Trophoblast cell (in vitro differentiated cells and primary cell): Measurements from ENCODE around the gene GP1BA.

ENCODE experiments used
- DNase-seq, 2 donors: peaks; one replicate each; pipeline ENCODE4 v3.0.0-alpha.2; 2016
- H2AFZ ChIP-seq: 2 replicates; pipeline ENCODE4 v1.6.1; 2013; ENCODE audit warnings: low read length, moderate library complexity, mild to moderate bottlenecking; ENCODE audit not compliant: insufficient read depth, poor library complexity
- H2AK5ac ChIP-seq: 2 replicates; pipeline ENCODE4 v1.6.1; 2013; ENCODE audit warnings: mild to moderate bottlenecking, low read length
- H2BK120ac ChIP-seq: 2 replicates; pipeline ENCODE4 v1.6.1; 2013; ENCODE audit warnings: low read length, mild to moderate bottlenecking, moderate library complexity; ENCODE audit not compliant: insufficient read depth, poor library complexity
- H2BK12ac ChIP-seq: 2 replicates; pipeline ENCODE4 v1.6.1; 2013; ENCODE audit warnings: mild to moderate bottlenecking, low read length, moderate library complexity
- H2BK5ac ChIP-seq: 2 replicates; pipeline ENCODE4 v1.6.1; 2013; ENCODE audit warnings: low read length, low read depth, moderate library complexity, mild to moderate bottlenecking; ENCODE audit not compliant: poor library complexity
- H3K14ac ChIP-seq: 2 replicates; pipeline ENCODE4 v1.6.1; 2013; ENCODE audit warnings: mild to moderate bottlenecking, low read length
- H3K18ac ChIP-seq: 2 replicates; pipeline ENCODE4 v1.6.1; 2013; ENCODE audit warnings: mild to moderate bottlenecking, low read length
- H3K23ac ChIP-seq: 2 replicates; pipeline ENCODE4 v1.6.1; 2013; ENCODE audit warnings: low read length
- H3K27ac ChIP-seq: 2 replicates; pipeline ENCODE4 v1.5.1; 2013; ENCODE audit warnings: low read depth, mild to moderate bottlenecking, inconsistent platforms, low read length, moderate library complexity
- H3K27me3 ChIP-seq: 2 replicates; pipeline ENCODE4 v1.6.1; 2013; ENCODE audit warnings: inconsistent platforms, mild to moderate bottlenecking, low read length, moderate library complexity; ENCODE audit not compliant: insufficient read depth
- H3K36me3 ChIP-seq, 2 experiments: 1 replicate in 1 of 2; 2 replicates in 1 of 2; pipeline ENCODE4 v1.6.1; 2013; ENCODE audit warnings: low read length in 2 of 2, mild to moderate bottlenecking in 2 of 2, moderate library complexity in 1 of 2; ENCODE audit not compliant: insufficient read depth in 2 of 2, control insufficient read depth in 1 of 2
- H3K4ac ChIP-seq: 2 replicates; pipeline ENCODE4 v1.6.1; 2013; ENCODE audit warnings: low read depth, mild to moderate bottlenecking, low read length, moderate library complexity
- H3K4me1 ChIP-seq, 2 experiments: 1 replicate in 1 of 2; 2 replicates in 1 of 2; pipeline ENCODE4 v1.6.1; 2013; ENCODE audit warnings: low read length in 2 of 2, mild to moderate bottlenecking in 2 of 2, moderate library complexity in 1 of 2; ENCODE audit not compliant: insufficient read depth in 2 of 2, control insufficient read depth in 1 of 2
- H3K4me2 ChIP-seq: 2 replicates; pipeline ENCODE4 v1.6.1; 2013; ENCODE audit warnings: inconsistent platforms, mild to moderate bottlenecking, low read length, moderate library complexity
- H3K4me3 ChIP-seq: 2 replicates; pipeline ENCODE4 v1.5.1; 2013; ENCODE audit warnings: mild to moderate bottlenecking, low read depth, low read length, inconsistent platforms
- H3K79me1 ChIP-seq: one replicate; pipeline ENCODE4 v1.6.1; 2013; ENCODE audit warnings: low read length
- H3K79me2 ChIP-seq: 2 replicates; pipeline ENCODE4 v1.6.1; 2013; ENCODE audit warnings: low read length, mild to moderate bottlenecking; ENCODE audit not compliant: control insufficient read depth, insufficient read depth, poor library complexity
- H3K9ac ChIP-seq: 2 replicates; pipeline ENCODE4 v1.6.1; 2013; ENCODE audit warnings: mild to moderate bottlenecking, low read length
- H3K9me3 ChIP-seq: 2 replicates; pipeline ENCODE4 v1.6.1; 2013; ENCODE audit warnings: low read depth, mild to moderate bottlenecking, control low read depth, inconsistent platforms, low read length; ENCODE audit not compliant: insufficient read depth
- H4K12ac ChIP-seq: 2 replicates; pipeline ENCODE4 v1.6.1; 2013; ENCODE audit warnings: low read depth, mild to moderate bottlenecking, low read length, moderate library complexity
- H4K8ac ChIP-seq: 2 replicates; pipeline ENCODE4 v1.6.1; 2013; ENCODE audit warnings: low read depth, mild to moderate bottlenecking, low read length, moderate library complexity
- H4K91ac ChIP-seq: one replicate; pipeline ENCODE4 v1.6.1; 2013; ENCODE audit warnings: low read depth, mild to moderate bottlenecking, low read length, moderate library complexity
- WGBS: extraction: QIAGEN DNeasy Blood & Tissue Kit; methylation state at CpG from one replicate; pipeline ENCODE4 v1.1.7; 2013; ENCODE audit warnings: missing lambda C conversion rate; ENCODE audit not compliant: insufficient read length, insufficient coverage; ENCODE audit errors: extremely low coverage; 5-methylcytosine and 5-hydroxymethylcytosine counted together

The GP1BA gene

DNA sequence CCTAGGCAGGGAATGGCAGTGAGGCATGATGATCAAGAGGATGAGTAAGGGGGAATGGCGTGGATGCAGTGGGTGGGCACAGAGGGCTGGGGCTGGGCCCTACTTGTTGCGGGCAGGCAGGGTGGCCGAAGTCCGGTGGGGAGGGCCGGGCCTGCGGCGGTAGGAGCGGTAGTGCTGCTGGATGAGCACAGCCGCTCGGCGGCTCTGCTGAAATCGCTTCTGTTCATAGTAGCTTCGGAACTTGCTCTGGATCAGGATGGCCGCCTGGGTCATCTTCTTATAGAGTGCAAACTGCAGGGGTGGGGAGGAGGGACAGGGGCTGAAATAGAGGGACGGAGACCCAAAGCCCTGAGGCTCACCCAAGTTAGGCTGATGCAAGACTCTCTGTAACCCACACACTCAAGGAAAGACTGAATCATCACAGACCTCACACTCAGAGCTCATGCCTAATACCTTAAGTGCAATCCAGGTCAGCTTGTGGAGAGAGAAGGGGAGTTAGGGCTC is 37.0 kb downstream of the GP1BA start:
- peak overlapping the region; percentile 94 for H4K91ac ChIP-seq
- peak overlapping the region; percentile 94 for H2AK5ac ChIP-seq
- H3K79me2 ChIP-seq = peaks cover 19% of the 10 kb centered on the region
- peaks cover 27% of the 10 kb centered on the region for H3K79me1 ChIP-seq
- peak overlapping the region; percentile 13 for H2BK12ac ChIP-seq
- no peaks in the 10 kb centered on the region for H3K9me3 ChIP-seq
- H3K4me2 ChIP-seq = peak overlapping the region; percentile 67
- H2BK120ac ChIP-seq = peak overlapping the region; percentile 55
- peak overlapping the region; percentile 88 for H3K4ac ChIP-seq
- H3K4me3 ChIP-seq = peak overlapping the region; percentile 79
- H3K4me1 ChIP-seq = peaks cover 15 to 20% of the 10 kb centered on the region in 2 experiments
- no CpG with 5 or more reads among the region's 15 CpGs for WGBS
- H3K27ac ChIP-seq = peak overlapping the region; percentile 96
- H2BK5ac ChIP-seq = peak overlapping the region; percentile 86
- H3K14ac ChIP-seq = peak overlapping the region; percentile 92
- peak overlapping the region; percentile 90 for H3K18ac ChIP-seq
- H4K8ac ChIP-seq = peak overlapping the region; percentile 85
- H2AFZ ChIP-seq = peak overlapping the region; percentile 57
- no peak overlapping the region for H3K23ac ChIP-seq
- peaks cover 23 to 28% of the 10 kb centered on the region in 2 experiments for H3K36me3 ChIP-seq
- H3K27me3 ChIP-seq = no peaks in the 10 kb centered on the region
- H3K9ac ChIP-seq = peak overlapping the region; percentile 87
- DNase-seq = peak; percentile 56 to 81
- H4K12ac ChIP-seq = peak overlapping the region; percentile 85

DNA sequence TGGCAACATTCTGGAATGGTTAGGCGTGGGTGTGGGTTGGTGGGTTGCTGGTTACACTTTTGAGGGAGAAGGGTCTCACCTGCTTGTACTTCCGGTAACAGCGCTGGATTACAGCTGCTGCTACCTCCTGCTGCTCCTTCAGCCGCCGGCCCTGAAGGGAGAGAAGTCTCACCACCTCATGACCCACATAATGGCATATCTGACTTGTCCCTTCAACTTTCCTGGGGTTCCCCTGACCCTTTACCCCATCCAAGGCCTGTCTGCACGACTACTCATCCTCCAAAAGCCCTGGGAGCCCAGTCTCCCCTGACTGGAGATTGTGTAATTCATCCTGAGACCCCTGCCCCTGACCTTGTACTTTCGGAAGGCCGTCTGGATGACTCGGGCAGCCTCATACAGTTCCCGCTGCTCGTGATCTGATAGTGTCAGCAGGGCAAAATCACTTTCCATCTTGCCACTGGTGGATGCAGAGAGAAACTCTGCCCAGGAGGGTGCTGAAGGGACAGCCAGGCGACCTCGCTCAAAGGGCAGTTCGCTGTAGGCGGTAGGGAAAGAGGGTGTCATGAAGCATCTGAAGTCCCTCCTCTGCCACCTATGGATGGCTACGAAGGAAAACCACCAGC is 37.6 kb downstream of the GP1BA start:
- no peak overlapping the region for H2BK5ac ChIP-seq
- peak overlapping the region; percentile 67 for H4K91ac ChIP-seq
- H2AK5ac ChIP-seq = no peak overlapping the region
- no peaks in the 10 kb centered on the region for H3K9me3 ChIP-seq
- H3K14ac ChIP-seq = peak overlapping the region; percentile 8
- no peak overlapping the region for H3K4me3 ChIP-seq
- no peak overlapping the region for H2AFZ ChIP-seq
- peak overlapping the region; percentile 15 for H3K18ac ChIP-seq
- H3K79me1 ChIP-seq = peaks cover 27% of the 10 kb centered on the region
- H3K36me3 ChIP-seq = peaks cover 23 to 29% of the 10 kb centered on the region in 2 experiments
- no peak overlapping the region for H2BK12ac ChIP-seq
- peaks cover 15 to 20% of the 10 kb centered on the region in 2 experiments for H3K4me1 ChIP-seq
- DNase-seq = no peak
- no peak overlapping the region for H3K9ac ChIP-seq
- H4K12ac ChIP-seq = peak overlapping the region; percentile 10
- H3K79me2 ChIP-seq = peaks cover 19% of the 10 kb centered on the region
- H3K27me3 ChIP-seq = no peaks in the 10 kb centered on the region
- peak overlapping the region; percentile 39 for H3K4ac ChIP-seq
- no peak overlapping the region for H4K8ac ChIP-seq
- WGBS = no CpG with 5 or more reads among the region's 16 CpGs
- H3K23ac ChIP-seq = no peak overlapping the region
- H3K27ac ChIP-seq = peak overlapping the region; percentile 96
- no peak overlapping the region for H2BK120ac ChIP-seq
- peak overlapping the region; percentile 67 for H3K4me2 ChIP-seq

DNA sequence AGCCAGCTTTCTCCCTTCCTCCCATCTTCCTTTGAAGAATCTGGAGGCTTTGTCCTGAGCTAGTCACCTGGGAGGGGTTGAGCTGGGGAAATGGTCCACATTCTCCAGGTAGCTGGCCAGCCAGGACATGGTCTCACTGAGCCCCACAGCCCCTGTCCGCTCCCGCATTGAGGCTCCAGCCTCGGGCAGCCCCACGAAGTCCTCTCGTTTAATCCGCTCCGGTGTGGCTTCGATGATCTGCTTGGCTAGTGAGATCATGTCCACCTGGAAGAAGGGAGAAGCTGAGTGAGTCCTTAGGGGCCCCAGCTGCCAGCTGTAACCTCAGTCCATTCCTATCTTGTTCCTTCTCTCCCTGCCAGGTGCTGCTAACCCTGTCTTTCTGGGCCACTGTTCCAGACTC is 38.2 kb downstream of the GP1BA start:
- WGBS = no CpG with 5 or more reads among the region's 8 CpGs
- no peak overlapping the region for H3K4me2 ChIP-seq

DNA sequence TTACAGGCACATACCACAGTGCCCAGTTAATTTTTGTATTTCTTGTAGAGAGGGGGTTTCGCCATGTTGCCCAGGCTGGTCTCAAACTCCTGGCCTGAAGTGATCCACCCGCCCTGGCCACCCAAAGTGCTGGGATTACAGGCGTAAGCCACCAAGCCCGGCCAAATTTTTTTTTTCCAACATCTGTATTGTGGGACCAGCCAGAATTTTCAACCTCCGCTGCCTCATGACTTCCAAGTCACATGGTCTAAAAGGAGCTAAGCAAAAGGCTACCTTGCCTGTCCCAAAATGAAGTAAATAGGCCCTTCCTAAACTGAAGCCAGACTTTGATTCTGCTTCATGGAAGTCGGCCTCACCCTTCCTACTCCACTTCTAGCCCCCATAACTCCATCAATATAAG is 39.7 kb downstream of the GP1BA start:
- no peak overlapping the region for H3K4me3 ChIP-seq
- DNase-seq = no peak
- WGBS = no CpG with 5 or more reads among the region's 6 CpGs

More for the DNA sequence above, 38.2 kb downstream of the GP1BA start:
- no peaks in the 10 kb centered on the region for H3K9me3 ChIP-seq
- H3K4me3 ChIP-seq = no peak overlapping the region
- peaks cover 25 to 29% of the 10 kb centered on the region in 2 experiments for H3K36me3 ChIP-seq
- no peak overlapping the region for H4K91ac ChIP-seq
- peaks cover 15 to 20% of the 10 kb centered on the region in 2 experiments for H3K4me1 ChIP-seq
- no peaks in the 10 kb centered on the region for H3K27me3 ChIP-seq
- H4K12ac ChIP-seq = no peak overlapping the region
- no peak overlapping the region for H2AFZ ChIP-seq
- H3K23ac ChIP-seq = no peak overlapping the region
- DNase-seq = no peak
- H4K8ac ChIP-seq = no peak overlapping the region
- H3K18ac ChIP-seq = no peak overlapping the region
- H2BK120ac ChIP-seq = no peak overlapping the region
- H3K9ac ChIP-seq = no peak overlapping the region
- H3K4ac ChIP-seq = no peak overlapping the region
- H2AK5ac ChIP-seq = no peak overlapping the region
- H2BK12ac ChIP-seq = no peak overlapping the region
- H3K14ac ChIP-seq = no peak overlapping the region
- H2BK5ac ChIP-seq = no peak overlapping the region
- H3K79me1 ChIP-seq = peaks cover 27% of the 10 kb centered on the region
- peaks cover 19% of the 10 kb centered on the region for H3K79me2 ChIP-seq
- H3K27ac ChIP-seq = no peak overlapping the region

More for the DNA sequence above, 39.7 kb downstream of the GP1BA start:
- no peaks in the 10 kb centered on the region for H3K9me3 ChIP-seq
- H3K4ac ChIP-seq = no peak overlapping the region
- H4K91ac ChIP-seq = no peak overlapping the region
- H3K4me2 ChIP-seq = no peak overlapping the region
- no peak overlapping the region for H3K9ac ChIP-seq
- no peak overlapping the region for H2BK12ac ChIP-seq
- H3K27ac ChIP-seq = no peak overlapping the region
- peaks cover 15 to 16% of the 10 kb centered on the region in 2 experiments for H3K4me1 ChIP-seq
- peaks cover 15% of the 10 kb centered on the region for H3K79me2 ChIP-seq
- no peak overlapping the region for H4K12ac ChIP-seq
- H2BK5ac ChIP-seq = no peak overlapping the region
- no peak overlapping the region for H2AFZ ChIP-seq
- no peak overlapping the region for H2AK5ac ChIP-seq
- no peak overlapping the region for H3K14ac ChIP-seq
- peaks cover 26 to 30% of the 10 kb centered on the region in 2 experiments for H3K36me3 ChIP-seq
- peaks cover 21% of the 10 kb centered on the region for H3K79me1 ChIP-seq
- H3K18ac ChIP-seq = no peak overlapping the region
- H2BK120ac ChIP-seq = no peak overlapping the region
- H4K8ac ChIP-seq = no peak overlapping the region
- H3K23ac ChIP-seq = no peak overlapping the region
- H3K27me3 ChIP-seq = no peaks in the 10 kb centered on the region
